B cell (primary cell): ENCODE data around the gene AAR2. TPM values are rescaled to one million over a fixed set of nuclear protein-coding genes. Genes with fewer than 3 reads are reported as not detected.

Experiments
- ATAC-seq: fragments of 200-7000 bp; cut with Tn5 transposase; one replicate; pipeline ENCODE4 v1.10.0; 2021; ENCODE audit warnings: low read depth, mild to moderate bottlenecking, moderate number of reproducible peaks, moderate library complexity
- CTCF ChIA-PET: fragments of 350-600 bp; sonication (Branson Sonifier 250); formaldehyde crosslinking; loops from one replicate; lab custom pipeline; 2021; ENCODE audit warnings: antibody characterized with exemption, inconsistent platforms; lab: Charles Lee
- POLR2A ChIA-PET: fragments of 350-600 bp; sonication (Branson Sonifier 250); formaldehyde crosslinking; loops from one replicate; lab custom pipeline; 2021; ENCODE audit warnings: antibody characterized with exemption; lab: Charles Lee
- DNase-seq: peaks from one replicate; pipeline ENCODE4 v3.0.0; 2013
- H2AFZ ChIP-seq: 2 replicates; pipeline ENCODE4 v1.6.1; 2012; ENCODE audit warnings: mild to moderate bottlenecking, low read depth, low read length; ENCODE audit not compliant: insufficient read depth, poor library complexity, severe bottlenecking
- H3K27ac ChIP-seq, 2 donors: 1 replicate in 1 of 2; 2 replicates in 1 of 2; pipeline ENCODE4 v1.5.1; 2012 to 2013; ENCODE audit warnings: low read length in 2 of 2, mild to moderate bottlenecking in 2 of 2, moderate library complexity in 1 of 2
- H3K27me3 ChIP-seq, 4 experiments: fragments of 200-600 bp in 1 of 4; sonication (generic) in 1 of 4; replicated peaks in 1 of 4; 1 replicate in 2 of 4; 2 replicates in 2 of 4; pipeline versions ENCODE4 v1.6.1 to v1.7.0; 2013 to 2016; ENCODE audit warnings: low read length in 3 of 4, mild to moderate bottlenecking in 2 of 4, mixed read lengths in 1 of 4, moderate library complexity in 1 of 4; ENCODE audit not compliant: insufficient read depth in 4 of 4, control insufficient read depth in 3 of 4; ENCODE audit errors: control extremely low read depth in 1 of 4
- H3K36me3 ChIP-seq, 2 experiments: replicated peaks in 1 of 2; 1 replicate in 1 of 2; 2 replicates in 1 of 2; pipeline versions ENCODE4 v1.6.1 to v1.7.1; 2013; ENCODE audit warnings: low read length in 1 of 2; ENCODE audit not compliant: insufficient read depth in 2 of 2, control insufficient read depth in 1 of 2; ENCODE audit errors: control extremely low read depth in 1 of 2, extremely low read depth in 1 of 2
- H3K4me1 ChIP-seq, 2 donors: fragments of 200-600 bp in 1 of 2; sonication (generic) in 1 of 2; 1 replicate in 1 of 2; 2 replicates in 1 of 2; pipeline versions ENCODE4 v1.5.1 to v1.6.1; 2013 to 2017; ENCODE audit warnings: low read length in 2 of 2; ENCODE audit not compliant: control insufficient read depth in 2 of 2, insufficient read depth in 2 of 2
- H3K4me2 ChIP-seq: replicated peaks from 2 replicates; pipeline ENCODE3; 2012; ENCODE audit warnings: mild to moderate bottlenecking, low read depth, low read length; ENCODE audit not compliant: poor library complexity, severe bottlenecking
- H3K4me3 ChIP-seq, 5 experiments: fragments of 200-600 bp in 1 of 5; sonication (generic) in 1 of 5; 1 replicate in 3 of 5; 2 replicates in 2 of 5; pipeline versions ENCODE4 v1.5.1 to v1.7.0; 2011 to 2016; ENCODE audit warnings: low read length in 4 of 5, mild to moderate bottlenecking in 4 of 5, low read depth in 2 of 5, control low read depth in 1 of 5, moderate library complexity in 1 of 5; ENCODE audit not compliant: insufficient read depth in 1 of 5; ENCODE audit errors: control extremely low read depth in 1 of 5, extremely low read depth in 1 of 5
- H3K79me2 ChIP-seq: fragments of 200-600 bp; sonication (generic); one replicate; pipeline ENCODE4 v1.6.0; 2016; ENCODE audit warnings: low read length; ENCODE audit not compliant: control insufficient read depth, insufficient read depth
- H3K9ac ChIP-seq: fragments of 200-600 bp; sonication (generic); 2 replicates; pipeline ENCODE4 v1.6.1; 2017; ENCODE audit warnings: mild to moderate bottlenecking, low read length, moderate library complexity
- H3K9me3 ChIP-seq, 3 donors: one replicate each; pipeline versions ENCODE4 v1.6.1 to v1.7.1; 2013; ENCODE audit warnings: low read length in 2 of 3; ENCODE audit not compliant: control insufficient read depth in 2 of 3, insufficient read depth in 1 of 3; ENCODE audit errors: control extremely low read depth in 1 of 3
- H4K20me1 ChIP-seq: 2 replicates; pipeline ENCODE4 v1.6.0; 2012; ENCODE audit warnings: mild to moderate bottlenecking, low read length; ENCODE audit not compliant: insufficient read depth, control insufficient read depth, poor library complexity, severe bottlenecking
- H3K27ac Mint-ChIP-seq: one replicate; pipeline ENCODE4 v1.8.0; 2021; ENCODE audit warnings: mixed read lengths
- H3K27me3 Mint-ChIP-seq: one replicate; pipeline ENCODE4 v1.8.0; 2021; ENCODE audit warnings: mixed read lengths
- H3K4me1 Mint-ChIP-seq: one replicate; pipeline ENCODE4 v1.8.0; 2021; ENCODE audit warnings: mixed read lengths
- H3K4me3 Mint-ChIP-seq: one replicate; pipeline ENCODE4 v1.8.0; 2021; ENCODE audit warnings: mixed read lengths
- H3K9me3 Mint-ChIP-seq: one replicate; pipeline ENCODE4 v1.8.0; 2022; ENCODE audit warnings: mixed read lengths; ENCODE audit not compliant: insufficient read depth
- EZH2 ChIP-seq: IDR thresholded peaks from 2 replicates; pipeline ENCODE4 v1.6.1; 2012; ENCODE audit warnings: borderline replicate concordance, low read depth, mild to moderate bottlenecking, moderate library complexity, low read length; ENCODE audit not compliant: insufficient read depth, poor library complexity, severe bottlenecking
- WGBS: methylation state at CpG from one replicate; pipeline ENCODE4 v1.1.5; 2013; ENCODE audit warnings: missing lambda C conversion rate; ENCODE audit not compliant: insufficient coverage; 5-methylcytosine and 5-hydroxymethylcytosine counted together
- intact Hi-C: fragments of 100-400 bp; cut with micrococcal nuclease; formaldehyde crosslinking; loops from one replicate; pipeline ENCODE4 v1.10.0; 2022
- polyA plus RNA-seq: library from polyadenylated mRNA; depleted of rRNA; stranded (reverse); fragments of >200 nt; gene quantifications from 2 replicates; pipeline ENCODE4 v1.2.3, GENCODE V29; 2012
- total RNA-seq, 2 donors: library from RNA; stranded (reverse); fragments of 120-200 nt in 1 of 2; gene quantifications; 1 replicate in 1 of 2; 2 replicates in 1 of 2; pipeline versions ENCODE4 v1.2.3 to v1.2.4, GENCODE V29; 2013 to 2022
- TF ChIP-seq, protein P1 (sequence below): fragments of 200-600 bp; IDR thresholded peaks from one replicate; pipeline ENCODE4 v1.8.0; 2022; ENCODE audit warnings: antibody characterized with exemption, mild to moderate bottlenecking

Gene AAR2
- total and polyA plus RNA-seq, 2 donors (not counting 1 experiment from before 2014, with no cell fraction given), result 10.3 to 21.3 TPM

DNA sequence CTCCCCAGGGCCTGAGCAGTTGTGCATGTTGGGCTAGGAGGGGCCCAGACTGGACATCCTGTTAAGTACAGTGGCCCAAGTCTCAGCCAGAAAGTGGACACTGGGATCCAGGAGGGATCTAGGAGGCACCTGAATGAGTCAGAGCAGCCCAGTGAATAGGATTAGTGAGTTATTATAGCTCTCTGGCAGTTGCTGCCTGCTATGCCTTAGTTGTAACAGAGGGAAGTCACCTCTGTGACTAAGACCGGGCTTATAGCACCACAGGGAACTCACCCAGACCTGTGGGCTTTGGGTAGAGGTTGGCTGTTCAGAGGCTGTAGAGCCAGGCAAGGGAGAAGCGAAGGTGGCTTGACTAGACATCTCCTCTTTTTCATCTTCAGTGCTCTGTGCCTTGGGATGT is 39.0 kb upstream of the AAR2 start:
- Histone ChIP-seq H3K27ac (no peak overlapping the region), H3K4me1 (peaks cover 0 to 2% of the 10 kb centered on the region in 2 donors), H3K27me3 (peaks cover 0 to 4% (median 2%) of the 10 kb centered on the region in 4 experiments), H3K36me3 (no peaks in the 10 kb centered on the region), H3K79me2 (no peaks in the 10 kb centered on the region), H2AFZ (no peak overlapping the region), H3K9me3 (no peaks in the 10 kb centered on the region), H4K20me1 (no peaks in the 10 kb centered on the region), H3K9ac (no peak overlapping the region), H3K4me3 (no peak overlapping the region), H3K4me2 (no peak overlapping the region)
- no peak overlapping the region for H3K4me3 Mint-ChIP-seq
- intact Hi-C loops, result no loop called here
- no peak for TF ChIP-seq EZH2
- TF ChIP-seq, protein P1, sequence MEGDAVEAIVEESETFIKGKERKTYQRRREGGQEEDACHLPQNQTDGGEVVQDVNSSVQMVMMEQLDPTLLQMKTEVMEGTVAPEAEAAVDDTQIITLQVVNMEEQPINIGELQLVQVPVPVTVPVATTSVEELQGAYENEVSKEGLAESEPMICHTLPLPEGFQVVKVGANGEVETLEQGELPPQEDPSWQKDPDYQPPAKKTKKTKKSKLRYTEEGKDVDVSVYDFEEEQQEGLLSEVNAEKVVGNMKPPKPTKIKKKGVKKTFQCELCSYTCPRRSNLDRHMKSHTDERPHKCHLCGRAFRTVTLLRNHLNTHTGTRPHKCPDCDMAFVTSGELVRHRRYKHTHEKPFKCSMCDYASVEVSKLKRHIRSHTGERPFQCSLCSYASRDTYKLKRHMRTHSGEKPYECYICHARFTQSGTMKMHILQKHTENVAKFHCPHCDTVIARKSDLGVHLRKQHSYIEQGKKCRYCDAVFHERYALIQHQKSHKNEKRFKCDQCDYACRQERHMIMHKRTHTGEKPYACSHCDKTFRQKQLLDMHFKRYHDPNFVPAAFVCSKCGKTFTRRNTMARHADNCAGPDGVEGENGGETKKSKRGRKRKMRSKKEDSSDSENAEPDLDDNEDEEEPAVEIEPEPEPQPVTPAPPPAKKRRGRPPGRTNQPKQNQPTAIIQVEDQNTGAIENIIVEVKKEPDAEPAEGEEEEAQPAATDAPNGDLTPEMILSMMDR, result no peak
- ATAC-seq (no peak), DNase-seq (no peak)
- no CpG with 5 or more reads among the region's 2 CpGs for whole genome bisulfite sequencing
- H3K27me3 Mint-ChIP-seq, result peaks cover 23% of the 10 kb centered on the region
- no peaks in the 10 kb centered on the region for H3K9me3 Mint-ChIP-seq
- H3K27ac Mint-ChIP-seq, result no peak overlapping the region
- ChIA-PET CTCF (interaction anchor here (1.4 to 3.8 kb wide), 4 partner anchors 12 to 40 kb away, joined by 3 to 32 read pairs (median 9); no protein-coding TSS in a partner anchor), POLR2A (no interaction called here)
- peaks cover 3% of the 10 kb centered on the region for H3K4me1 Mint-ChIP-seq

DNA sequence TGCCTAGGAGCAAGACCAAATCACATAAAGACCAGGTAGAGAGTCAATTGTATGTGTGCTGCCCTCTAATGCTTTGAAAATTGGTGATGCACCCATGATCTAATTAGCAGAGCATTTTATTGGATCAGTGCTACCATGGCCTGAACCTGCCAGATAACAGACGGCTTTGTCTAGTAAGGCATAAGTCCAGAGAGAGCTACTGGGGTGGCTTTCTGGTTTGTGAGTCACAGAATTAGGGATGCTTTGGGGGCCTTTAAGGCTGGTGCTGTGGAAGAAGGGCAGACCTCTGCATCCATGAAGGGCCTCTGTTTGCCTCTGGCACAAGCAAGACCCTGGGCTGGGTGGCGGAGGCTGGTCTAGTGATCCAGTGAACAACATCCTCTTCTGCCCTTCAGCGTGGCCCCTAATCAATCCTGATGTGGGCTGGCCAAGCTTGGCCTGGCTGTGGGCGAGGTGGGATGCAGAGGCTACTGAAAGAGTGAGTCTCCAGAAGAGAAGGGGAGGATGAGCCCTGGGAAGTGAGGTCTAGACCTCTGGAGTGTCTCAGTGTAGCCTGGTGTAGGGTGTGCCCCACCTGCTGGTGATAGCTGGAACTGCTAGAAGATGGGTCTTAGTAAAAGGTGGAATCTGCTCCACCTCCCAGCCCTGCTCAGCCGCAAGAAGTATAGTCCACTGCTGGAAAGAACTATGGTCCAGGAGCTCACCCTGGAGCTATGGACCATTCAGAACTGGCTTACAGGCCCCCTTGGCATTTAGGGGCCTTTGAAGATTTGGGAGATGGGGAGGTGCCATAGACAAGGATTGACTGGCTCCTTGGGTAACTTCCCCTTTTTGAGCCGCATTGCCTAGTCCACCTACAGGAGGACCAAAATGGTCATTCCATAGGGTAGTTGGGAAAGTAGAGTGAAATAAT is 36.7 kb upstream of the AAR2 start:
- DNase-seq (peak; percentile 80), ATAC-seq (peak; percentile 81)
- Mint-ChIP-seq H3K27ac (no peak overlapping the region), H3K9me3 (no peaks in the 10 kb centered on the region), H3K4me3 (no peak overlapping the region), H3K27me3 (peaks cover 26% of the 10 kb centered on the region), H3K4me1 (peaks cover 7% of the 10 kb centered on the region)
- CTCF ChIA-PET, result interaction anchor here (0.6 to 3.8 kb wide), 24 partner anchors 10 to 735 kb away, joined by 3 to 36 read pairs (median 3); partner anchors contain the start of genes RAB5IF and SCAND1
- no peaks in the 10 kb centered on the region for H3K9me3 ChIP-seq
- H3K27ac ChIP-seq, result no peak overlapping the region
- H2AFZ ChIP-seq, result peak overlapping the region; percentile 7
- no peak overlapping the region for H3K4me2 ChIP-seq
- POLR2A ChIA-PET, result no interaction called here
- peaks cover 0 to 5% (median 2%) of the 10 kb centered on the region in 4 experiments for H3K27me3 ChIP-seq
- no peak overlapping the region for H3K9ac ChIP-seq
- no peaks in the 10 kb centered on the region for H4K20me1 ChIP-seq
- intact Hi-C loops, result loop anchor here (1.0 kb wide), 2 partner anchors 43 to 204 kb away; no protein-coding TSS in a partner anchor
- H3K4me3 ChIP-seq, result no peak overlapping the region
- H3K36me3 ChIP-seq, result no peaks in the 10 kb centered on the region
- H3K4me1 ChIP-seq, result peaks cover 3 to 7% of the 10 kb centered on the region in 2 donors
- WGBS, result 65% methylated on average over 4 of the region's 6 CpGs
- no peak for TF ChIP-seq EZH2
- TF ChIP-seq, protein P1, result peak; percentile 94
- no peaks in the 10 kb centered on the region for H3K79me2 ChIP-seq
